ENCODE results near the gene PTPRN2. TPM values are rescaled to one million over a fixed set of nuclear protein-coding genes. Genes with fewer than 3 reads are reported as not detected.

The PTPRN2 gene
- total RNA-seq, 1 experiment from 2014 or later = 2.1 TPM

GRCh38 chr7:158300427-158300826 is 287.2 kb downstream of the PTPRN2 start:
- RAD21 ChIA-PET (ENCODE audit: low non-redundant PET in 1 of 2, low total read pairs in 2 of 2, uncharacterized antibody in 2 of 2, unreplicated experiment in 2 of 2) = no interaction called here
- TF ChIP-seq CBX3 (IDR thresholded peaks at IDR 0.05; ENCODE audit: low read depth) = no peak
- no peak for TF ChIP-seq SRF (IDR thresholded peaks at IDR 0.05; ENCODE audit: low read depth)
- TF ChIP-seq MAX (IDR thresholded peaks at IDR 0.05) = no peak
- TF ChIP-seq EZH2phosphoT487 (IDR thresholded peaks at IDR 0.05; ENCODE audit: borderline replicate concordance) = no peak
- TF ChIP-seq ATF3 (IDR thresholded peaks at IDR 0.05) = no peak
- no peak for TF ChIP-seq RAD21 (IDR thresholded peaks at IDR 0.05; ENCODE audit: low read depth)
- no peak for TF ChIP-seq SP1 (IDR thresholded peaks at IDR 0.05; ENCODE audit: low read depth)
- no peak for TF ChIP-seq SIN3A (IDR thresholded peaks at IDR 0.05; ENCODE audit: low read depth)
- CTCF ChIA-PET = no interaction called here

GRCh38 chr7:158299607-158300006 is 288.0 kb downstream of the PTPRN2 start:
- no TSS peak for BruUV-seq (replicated peaks)
- intact Hi-C loops (cut with micrococcal nuclease) = no loop called here
- TF ChIP-seq MAX (IDR thresholded peaks at IDR 0.05) = no peak
- no peak for TF ChIP-seq CTCF (IDR thresholded peaks at IDR 0.05 in 2 of 3, conservative IDR thresholded peaks at IDR 0.05 in 1 of 3; ENCODE audit: borderline replicate concordance in 1 of 3, insufficient read depth in 1 of 3, low read depth in 2 of 3, low read length in 2 of 3)
- TF ChIP-seq POLR2AphosphoS5 (IDR thresholded peaks at IDR 0.05; ENCODE audit: low read depth, low read length) = no peak
- no peak for TF ChIP-seq SIN3A (IDR thresholded peaks at IDR 0.05; ENCODE audit: low read depth)
- TF ChIP-seq POLR2A (IDR thresholded peaks at IDR 0.05; ENCODE audit: borderline replicate concordance, extremely low read depth, insufficient read depth, insufficient read length) = no peak
- TF ChIP-seq RAD21 (IDR thresholded peaks at IDR 0.05; ENCODE audit: low read depth) = no peak
- no peak for TF ChIP-seq YY1 (IDR thresholded peaks at IDR 0.05; ENCODE audit: extremely low read depth, insufficient replicate concordance, low read depth, low read length)
- TF ChIP-seq CEBPB (IDR thresholded peaks at IDR 0.05; ENCODE audit: low read depth) = no peak
- no peak for TF ChIP-seq TCF7L2 (IDR thresholded peaks at IDR 0.05; ENCODE audit: borderline replicate concordance, extremely low read depth, insufficient read depth, insufficient read length)
- TF ChIP-seq ZBTB33 (IDR thresholded peaks at IDR 0.05; ENCODE audit: extremely low read depth, insufficient replicate concordance, low read length) = no peak
- TF ChIP-seq EZH2phosphoT487 (IDR thresholded peaks at IDR 0.05; ENCODE audit: borderline replicate concordance) = no peak
- TF ChIP-seq SP1 (IDR thresholded peaks at IDR 0.05; ENCODE audit: low read depth) = no peak

More at GRCh38 chr7:158300427-158300826, 287.2 kb downstream of the PTPRN2 start:
- Histone ChIP-seq H3K4me3 (replicated peaks in 1 of 2; ENCODE audit: low read depth in 1 of 2, low read length in 2 of 2) (no peak overlapping the region), H3K36me3 (ENCODE audit: control insufficient read depth in 1 of 2, insufficient read depth in 2 of 2, low read length in 2 of 2) (no peaks in the 10 kb centered on the region), H3K9me3 (ENCODE audit: control insufficient read depth in 1 of 2, insufficient read depth in 1 of 2, low read depth in 1 of 2, low read length in 2 of 2) (no peaks in the 10 kb centered on the region), H3K4me1 (ENCODE audit: control insufficient read depth in 1 of 2, insufficient read depth in 2 of 2, low read length in 2 of 2) (no peaks in the 10 kb centered on the region), H4K20me1 (ENCODE audit: insufficient read depth) (no peaks in the 10 kb centered on the region), H3K79me2 (ENCODE audit: insufficient read depth, low read length) (no peaks in the 10 kb centered on the region), H3K27me3 (ENCODE audit: insufficient read depth, low read length) (no peaks in the 10 kb centered on the region; the same call in 1 of the 2 replicates), H2AFZ (ENCODE audit: low read depth, low read length, poor library complexity, severe bottlenecking) (no peak overlapping the region), H3K4me2 (ENCODE audit: low read length) (no peak overlapping the region), H3K27ac (ENCODE audit: low read depth, low read length) (no peak overlapping the region), H3K9me2 (ENCODE audit: insufficient read depth) (no peaks in the 10 kb centered on the region), H3K9ac (ENCODE audit: low read length) (no peak overlapping the region)
- BruUV-seq (replicated peaks) = no TSS peak
- no peak for DNase-seq (ENCODE audit: low read depth, low spot score)
- POLR2A ChIA-PET = no interaction called here
- no peak for ATAC-seq
- intact Hi-C loops (cut with micrococcal nuclease) = no loop called here

More at GRCh38 chr7:158299607-158300006, 288.0 kb downstream of the PTPRN2 start:
- H3K4me1 ChIP-seq (ENCODE audit: control insufficient read depth in 1 of 2, insufficient read depth in 2 of 2, low read length in 2 of 2) = no peaks in the 10 kb centered on the region
- H3K4me3 ChIP-seq (replicated peaks in 1 of 2; ENCODE audit: low read depth in 1 of 2, low read length in 2 of 2) = no peak overlapping the region
- H3K27ac ChIP-seq (ENCODE audit: low read depth, low read length) = no peak overlapping the region
- CTCF ChIA-PET = no interaction called here
- H3K27me3 ChIP-seq (ENCODE audit: insufficient read depth, low read length) = no peaks in the 10 kb centered on the region; the same call in 1 of the 2 replicates
- no peak for DNase-seq (ENCODE audit: low read depth, low spot score)
- no peak overlapping the region for H3K9ac ChIP-seq (ENCODE audit: low read length)
- H3K9me3 ChIP-seq (ENCODE audit: control insufficient read depth in 1 of 2, insufficient read depth in 1 of 2, low read depth in 1 of 2, low read length in 2 of 2) = no peaks in the 10 kb centered on the region
- POLR2A ChIA-PET = no interaction called here
- no peak for ATAC-seq
- no peak overlapping the region for H3K4me2 ChIP-seq (ENCODE audit: low read length)
- no peaks in the 10 kb centered on the region for H3K79me2 ChIP-seq (ENCODE audit: insufficient read depth, low read length)
- H2AFZ ChIP-seq (ENCODE audit: low read depth, low read length, poor library complexity, severe bottlenecking) = no peak overlapping the region
- H3K9me2 ChIP-seq (ENCODE audit: insufficient read depth) = no peaks in the 10 kb centered on the region
- RAD21 ChIA-PET (ENCODE audit: low non-redundant PET in 1 of 2, low total read pairs in 2 of 2, uncharacterized antibody in 2 of 2, unreplicated experiment in 2 of 2) = no interaction called here
- H3K36me3 ChIP-seq (ENCODE audit: control insufficient read depth in 1 of 2, insufficient read depth in 2 of 2, low read length in 2 of 2) = no peaks in the 10 kb centered on the region
- no peaks in the 10 kb centered on the region for H4K20me1 ChIP-seq (ENCODE audit: insufficient read depth)
